Endodermal cell (in vitro differentiated cells): Measurements from ENCODE around the gene SPDYE1. TPM values are rescaled to one million over a fixed set of nuclear protein-coding genes. Genes with fewer than 3 reads are reported as not detected.
A peak's percentile ranks its signal among the peaks of the same experiment; 100 is the strongest.
"Not testable (repeated sequence)": the region's sequence is repeated elsewhere in the genome, so short reads cannot be mapped to it uniquely, and the experiment has no call there.

Source experiments
- DNase-seq: peaks from one replicate; pipeline ENCODE4 v3.0.0-alpha.2; 2017
- H3K27ac ChIP-seq: 2 replicates; pipeline ENCODE4 v1.5.1; 2013; ENCODE audit warnings: mild to moderate bottlenecking, low read depth, low read length, moderate library complexity
- H3K27me3 ChIP-seq: 2 replicates; pipeline ENCODE4 v1.6.1; 2013; ENCODE audit warnings: mild to moderate bottlenecking, low read length, moderate library complexity; ENCODE audit not compliant: insufficient read depth, control insufficient read depth, poor library complexity, severe bottlenecking
- H3K36me3 ChIP-seq: 2 replicates; pipeline ENCODE4 v1.7.0; 2013; ENCODE audit warnings: mild to moderate bottlenecking, low read length, moderate library complexity; ENCODE audit not compliant: control insufficient read depth, insufficient read depth
- H3K4me1 ChIP-seq: one replicate; pipeline ENCODE4 v1.7.0; 2013; ENCODE audit warnings: low read length; ENCODE audit not compliant: control insufficient read depth, insufficient read depth
- H3K4me3 ChIP-seq: 2 replicates; pipeline ENCODE4 v1.5.1; 2013; ENCODE audit warnings: mild to moderate bottlenecking, low read length, moderate library complexity
- H3K9ac ChIP-seq: 2 replicates; pipeline ENCODE4 v1.6.1; 2013; ENCODE audit warnings: mild to moderate bottlenecking, low read length, moderate library complexity; ENCODE audit not compliant: poor library complexity, severe bottlenecking; ENCODE audit errors: extremely low read depth
- H3K9me3 ChIP-seq: 2 replicates; pipeline ENCODE4 v1.6.1; 2013; ENCODE audit warnings: mild to moderate bottlenecking, low read length, moderate library complexity; ENCODE audit not compliant: control insufficient read depth
- H3K27ac Mint-ChIP-seq: 2 replicates; pipeline ENCODE4 v1.8.0; 2020; ENCODE audit warnings: mixed read lengths
- H3K27me3 Mint-ChIP-seq: 2 replicates; pipeline ENCODE4 v1.8.0; 2021; ENCODE audit warnings: mild to moderate bottlenecking, mixed read lengths; ENCODE audit not compliant: insufficient read depth
- H3K36me3 Mint-ChIP-seq: 2 replicates; pipeline ENCODE4 v1.8.0; 2020; ENCODE audit warnings: low read depth, mixed read lengths
- H3K4me1 Mint-ChIP-seq: 2 replicates; pipeline ENCODE4 v1.8.0; 2020; ENCODE audit warnings: mixed read lengths
- H3K4me3 Mint-ChIP-seq: 2 replicates; pipeline ENCODE4 v1.8.0; 2020; ENCODE audit warnings: mild to moderate bottlenecking, moderate library complexity, mixed read lengths
- H3K9me3 Mint-ChIP-seq: 2 replicates; pipeline ENCODE4 v1.8.0; 2020; ENCODE audit warnings: mild to moderate bottlenecking, mixed read lengths
- WGBS, 2 experiments: methylation state at CpG; one replicate each; pipeline versions ENCODE4 v1.1.5 to v1.1.7; 2013; ENCODE audit warnings: missing lambda C conversion rate in 2 of 2, mixed read lengths in 1 of 2; ENCODE audit not compliant: insufficient coverage in 1 of 2, insufficient read length in 1 of 2; 5-methylcytosine and 5-hydroxymethylcytosine counted together
- total RNA-seq, 2 donors: library from RNA; stranded (reverse); fragmentation: NEBNext Ultra II Directional in 1 of 2; extraction: Animal tissue kit (Norgen Biotek cat#: 25700) in 1 of 2; gene quantifications; 2 replicates in 1 of 2; 3 replicates in 1 of 2; pipeline ENCODE4 v1.2.1, GENCODE V29; 2021

SPDYE1 gene
- total RNA-seq, 2 donors from 2014 or later: 0.15 TPM; not detected in 1

GRCh38 chr7:44031319-44031718, 33.6 kb downstream of the SPDYE1 start:
- H3K4me3 ChIP-seq, H3K27me3 Mint-ChIP-seq, H3K27ac ChIP-seq, H3K36me3 Mint-ChIP-seq, H3K4me3 Mint-ChIP-seq, H3K36me3 ChIP-seq, H3K9me3 ChIP-seq, H3K9me3 Mint-ChIP-seq, H3K4me1 Mint-ChIP-seq, H3K27ac Mint-ChIP-seq, H3K4me1 ChIP-seq, H3K9ac ChIP-seq, H3K27me3 ChIP-seq: not testable (repeated sequence)
- 91 to 97% methylated on average over 9 to 12 of the region's 13 CpGs for WGBS, 2 experiments
- peak; percentile 7 for DNase-seq

GRCh38 chr7:44032031-44032430, 34.3 kb downstream of the SPDYE1 start:
- not testable (repeated sequence) for H3K4me1 ChIP-seq, H3K9me3 ChIP-seq, H3K36me3 ChIP-seq, H3K9ac ChIP-seq, H3K4me3 ChIP-seq, H3K36me3 Mint-ChIP-seq, H3K27me3 ChIP-seq, H3K27ac Mint-ChIP-seq, H3K9me3 Mint-ChIP-seq, H3K27me3 Mint-ChIP-seq, H3K4me1 Mint-ChIP-seq, H3K27ac ChIP-seq, H3K4me3 Mint-ChIP-seq
- WGBS, 2 experiments: 93% methylated on average over 4 of the region's 6 CpGs; no CpG with 5 or more reads in 1 of the 2 experiments
- peak; percentile 10 for DNase-seq

DNA sequence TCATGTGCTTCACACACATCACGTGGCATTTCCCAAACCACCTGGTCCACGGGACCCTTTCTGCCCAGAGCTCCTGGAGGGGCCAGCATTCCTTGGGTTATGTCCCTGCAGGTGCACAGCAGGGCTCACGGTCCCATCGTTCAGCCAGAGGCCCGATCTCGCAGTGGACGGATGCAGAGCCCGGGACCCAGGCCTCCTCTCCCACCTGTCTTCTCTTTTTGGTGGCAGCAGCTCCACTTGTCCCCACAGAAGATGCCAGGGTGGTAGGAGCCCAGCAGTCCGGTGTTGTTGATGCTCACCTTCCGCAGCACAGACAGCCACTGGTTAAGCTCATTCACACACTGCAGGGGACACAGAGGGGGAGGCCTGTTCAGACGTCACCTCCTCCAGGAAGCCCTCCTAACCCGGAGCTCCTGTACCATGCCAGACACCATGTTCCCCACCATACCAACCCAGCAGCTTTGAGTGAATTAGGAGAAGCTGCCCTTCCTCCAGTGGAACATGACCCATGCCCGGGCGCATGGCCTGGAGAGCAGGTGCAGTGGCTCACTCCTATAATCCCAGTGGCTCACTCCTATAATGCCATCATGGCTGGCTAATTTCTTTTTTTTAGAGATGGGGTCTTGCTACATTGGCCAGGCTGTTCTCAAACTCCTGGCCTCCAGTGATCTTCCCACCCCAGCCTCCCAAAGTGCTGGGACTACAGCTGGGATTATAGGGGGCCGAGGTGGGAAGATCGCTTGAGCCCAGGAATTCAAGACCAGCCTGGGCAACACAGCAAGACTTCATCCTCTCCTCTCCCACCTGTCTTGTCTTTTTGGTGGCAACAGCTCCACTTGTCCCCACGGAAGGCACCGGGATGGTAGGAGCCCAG, 36.5 kb downstream of the SPDYE1 start:
- not testable (repeated sequence) for H3K9ac ChIP-seq, H3K9me3 ChIP-seq

GRCh38 chr7:44036364-44036763, 38.7 kb downstream of the SPDYE1 start:
- not testable (repeated sequence) for H3K27me3 ChIP-seq, H3K4me1 ChIP-seq, H3K36me3 Mint-ChIP-seq, H3K4me1 Mint-ChIP-seq, H3K9ac ChIP-seq, H3K4me3 ChIP-seq, H3K36me3 ChIP-seq, H3K4me3 Mint-ChIP-seq, H3K9me3 ChIP-seq, H3K27ac ChIP-seq, H3K27ac Mint-ChIP-seq, H3K9me3 Mint-ChIP-seq
- WGBS, 2 experiments: 75 to 80% methylated on average over 2 to 8 of the region's 10 CpGs
- DNase-seq: peak; percentile 93
- H3K27me3 Mint-ChIP-seq: peaks cover 19% of the 10 kb centered on the region

More for the DNA sequence above, 36.5 kb downstream of the SPDYE1 start:
- not testable (repeated sequence) for H3K4me1 Mint-ChIP-seq, H3K27me3 ChIP-seq, H3K9me3 Mint-ChIP-seq, H3K36me3 Mint-ChIP-seq, H3K4me3 ChIP-seq, H3K4me3 Mint-ChIP-seq, H3K27ac Mint-ChIP-seq, H3K36me3 ChIP-seq, H3K27ac ChIP-seq, H3K4me1 ChIP-seq
- 80 to 100% methylated on average over 2 to 14 of the region's 18 CpGs for WGBS, 2 experiments
- H3K27me3 Mint-ChIP-seq: peaks cover 12% of the 10 kb centered on the region
- peak; percentile 13 for DNase-seq

GRCh38 chr7:44037951-44038350, 40.3 kb downstream of the SPDYE1 start:
- H3K4me1 ChIP-seq, H3K4me1 Mint-ChIP-seq, H3K27ac ChIP-seq, H3K4me3 Mint-ChIP-seq, H3K36me3 Mint-ChIP-seq, H3K4me3 ChIP-seq, H3K27ac Mint-ChIP-seq, H3K9ac ChIP-seq, H3K9me3 ChIP-seq, DNase-seq, H3K36me3 ChIP-seq, H3K9me3 Mint-ChIP-seq: not testable (repeated sequence)
- 81% methylated on average over 1 of the region's 2 CpGs; no CpG with 5 or more reads in 1 of the 2 experiments for WGBS, 2 experiments
- peaks cover 11% of the 10 kb centered on the region for H3K27me3 ChIP-seq
- H3K27me3 Mint-ChIP-seq: peaks cover 31% of the 10 kb centered on the region

DNA sequence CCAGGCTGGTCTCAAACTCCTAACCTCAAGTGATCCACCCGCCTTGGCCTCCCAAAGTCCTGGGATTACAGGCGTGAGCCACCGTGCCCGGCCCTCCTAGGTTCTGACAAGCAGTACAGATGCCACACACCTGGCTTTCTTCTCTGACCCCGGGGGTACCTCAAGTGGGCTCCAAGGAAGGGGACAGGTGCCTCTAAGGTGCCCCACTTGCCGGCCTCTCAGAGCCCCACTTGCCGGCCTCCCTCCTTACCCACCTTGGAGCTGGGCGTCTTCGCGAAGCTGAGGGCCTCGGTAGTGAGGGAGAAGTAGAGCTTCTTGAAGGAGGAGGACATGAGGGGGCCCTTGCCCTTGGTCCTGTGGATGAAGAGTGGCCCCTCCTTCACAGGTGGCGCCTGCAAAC, 40.9 kb downstream of the SPDYE1 start:
- H3K4me3 Mint-ChIP-seq, H3K27ac Mint-ChIP-seq, DNase-seq, H3K9me3 Mint-ChIP-seq, H3K4me3 ChIP-seq, H3K9me3 ChIP-seq, H3K9ac ChIP-seq, H3K36me3 ChIP-seq, H3K27ac ChIP-seq, H3K4me1 ChIP-seq, H3K4me1 Mint-ChIP-seq, H3K36me3 Mint-ChIP-seq: not testable (repeated sequence)
- peaks cover 11% of the 10 kb centered on the region for H3K27me3 ChIP-seq
- WGBS, 2 experiments: 40% methylated on average over 1 of the region's 12 CpGs; no CpG with 5 or more reads in 1 of the 2 experiments
- H3K27me3 Mint-ChIP-seq: peaks cover 31% of the 10 kb centered on the region

GRCh38 chr7:44038961-44039558, 41.4 kb downstream of the SPDYE1 start:
- H3K27ac Mint-ChIP-seq: not testable (repeated sequence)
- H3K4me3 Mint-ChIP-seq: peak overlapping the region; percentile 33
- 9% methylated on average over 10 of the region's 26 CpGs; no CpG with 5 or more reads in 1 of the 2 experiments for WGBS, 2 experiments

More at GRCh38 chr7:44038961-44039558, 41.4 kb downstream of the SPDYE1 start:
- H3K9me3 ChIP-seq, H3K9ac ChIP-seq, H3K36me3 ChIP-seq, H3K27ac ChIP-seq, H3K4me1 Mint-ChIP-seq, H3K9me3 Mint-ChIP-seq, H3K4me3 ChIP-seq, H3K4me1 ChIP-seq, H3K36me3 Mint-ChIP-seq: not testable (repeated sequence)
- H3K27me3 Mint-ChIP-seq: peaks cover 31% of the 10 kb centered on the region
- peak; percentile 91 for DNase-seq
- peaks cover 11% of the 10 kb centered on the region for H3K27me3 ChIP-seq
